Activated CD4-positive, CD25-positive, alpha-beta regulatory T cell treated with anti-CD3 and anti-CD28 coated beads, Interleukin-2, amount 50 U/mL, for 16 hours (primary cell): Measurements from ENCODE around the gene PLD2.
"Not testable (repeated sequence)": the region's sequence is repeated elsewhere in the genome, so short reads cannot be mapped to it uniquely, and the experiment has no call there.

ENCODE experiments used
- DNase-seq: peaks from one replicate; pipeline ENCODE4 v3.0.0-alpha.2; 2020; ENCODE audit warnings: low read depth, low spot score

PLD2 gene

DNA sequence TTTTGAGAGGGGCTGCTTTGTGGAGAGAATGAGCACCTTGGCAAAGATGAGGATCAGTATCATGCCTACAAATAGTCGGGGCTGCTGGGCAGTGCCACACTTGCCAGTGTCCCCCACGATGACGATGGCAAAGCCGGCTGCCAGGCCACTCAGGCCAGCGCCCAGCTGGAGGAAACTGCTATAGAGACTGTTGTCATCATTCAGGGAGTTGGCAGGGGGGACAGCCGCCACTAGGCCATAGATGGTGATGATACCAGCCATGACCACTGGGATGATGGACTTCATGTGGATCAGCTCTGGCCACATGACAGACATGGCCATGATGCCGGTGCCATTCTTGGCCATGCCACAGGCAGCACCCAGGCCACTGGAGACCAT, 50.0 kb downstream of the PLD2 start:
- no peak for DNase-seq

DNA sequence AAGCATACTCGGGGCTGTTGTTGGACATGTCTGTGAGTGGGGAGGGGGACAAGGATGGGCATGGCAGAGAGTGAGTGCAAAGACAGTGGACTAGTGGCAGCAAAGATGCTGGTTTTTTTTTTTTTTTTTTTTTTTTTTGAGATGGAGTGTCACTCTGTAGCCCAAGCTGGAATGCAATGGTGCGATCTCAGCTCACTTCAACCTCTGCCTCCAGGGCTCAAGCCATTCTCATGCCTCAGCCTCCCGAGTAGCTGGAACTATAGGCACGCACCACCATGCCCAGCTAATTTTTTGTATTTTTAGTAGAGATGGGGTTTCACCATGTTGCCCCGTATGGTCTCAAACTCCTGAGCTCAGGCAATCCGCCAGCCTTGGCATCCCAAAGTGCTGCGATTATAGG, 50.4 kb downstream of the PLD2 start:
- DNase-seq, result not testable (repeated sequence)

DNA sequence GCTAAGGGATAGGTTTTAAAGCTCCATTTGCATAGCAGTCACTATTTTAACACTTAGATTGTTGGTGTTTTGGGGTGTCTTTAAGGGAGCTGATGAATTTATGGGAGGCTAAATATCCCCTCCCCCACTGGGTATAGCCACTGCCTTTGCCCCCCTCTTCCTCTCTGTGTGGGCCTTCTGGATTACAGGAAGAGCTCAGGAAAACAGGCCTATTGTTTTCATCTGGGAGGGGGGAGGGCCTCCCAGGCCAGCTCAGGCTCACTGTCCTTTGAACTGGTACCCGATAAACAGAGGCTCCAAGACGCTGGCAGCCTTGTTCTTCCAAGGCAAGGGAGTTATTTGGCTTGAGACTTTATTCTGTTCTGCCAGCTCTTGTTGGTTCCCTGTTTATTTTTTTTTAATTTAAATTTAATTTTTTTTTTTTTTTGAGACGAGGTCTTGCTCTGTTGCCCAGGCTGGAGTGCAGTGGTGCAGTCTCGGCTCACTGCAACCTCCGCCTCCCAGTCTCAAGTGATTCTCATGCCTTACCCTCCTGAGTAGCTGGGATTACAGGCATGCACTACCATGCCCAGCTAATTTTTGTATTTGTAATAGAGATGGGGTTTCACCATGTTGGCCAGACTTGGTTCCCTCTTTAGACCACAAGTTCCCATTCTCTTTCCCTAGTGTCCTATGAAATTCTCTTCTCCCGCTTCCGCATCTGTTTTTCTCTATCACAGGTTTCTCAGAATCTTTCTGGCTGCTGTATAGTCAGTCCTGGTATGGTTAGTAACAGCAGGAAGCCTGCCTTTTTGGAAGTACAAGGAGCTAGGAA, 51.3 kb downstream of the PLD2 start:
- no peak for DNase-seq

DNA sequence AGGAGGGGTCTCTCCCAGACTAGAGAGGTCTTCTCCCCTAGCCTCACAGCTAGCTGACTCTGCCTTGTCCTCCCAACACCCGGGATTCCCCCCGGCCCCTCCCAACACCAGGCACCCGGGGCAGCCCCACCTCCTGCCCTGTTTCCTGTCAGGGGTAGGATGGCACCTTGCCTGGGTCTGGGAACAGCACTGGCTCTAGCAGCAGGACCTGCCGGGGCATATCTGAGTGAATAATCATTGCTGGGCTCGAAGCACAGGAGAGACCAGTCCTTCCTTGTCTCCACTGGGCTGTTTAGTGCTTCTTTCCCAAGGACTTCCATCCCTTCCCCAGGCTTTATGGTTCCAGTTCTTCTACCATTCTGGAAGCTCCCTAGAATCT, 51.9 kb downstream of the PLD2 start:
- DNase-seq, result no peak

DNA sequence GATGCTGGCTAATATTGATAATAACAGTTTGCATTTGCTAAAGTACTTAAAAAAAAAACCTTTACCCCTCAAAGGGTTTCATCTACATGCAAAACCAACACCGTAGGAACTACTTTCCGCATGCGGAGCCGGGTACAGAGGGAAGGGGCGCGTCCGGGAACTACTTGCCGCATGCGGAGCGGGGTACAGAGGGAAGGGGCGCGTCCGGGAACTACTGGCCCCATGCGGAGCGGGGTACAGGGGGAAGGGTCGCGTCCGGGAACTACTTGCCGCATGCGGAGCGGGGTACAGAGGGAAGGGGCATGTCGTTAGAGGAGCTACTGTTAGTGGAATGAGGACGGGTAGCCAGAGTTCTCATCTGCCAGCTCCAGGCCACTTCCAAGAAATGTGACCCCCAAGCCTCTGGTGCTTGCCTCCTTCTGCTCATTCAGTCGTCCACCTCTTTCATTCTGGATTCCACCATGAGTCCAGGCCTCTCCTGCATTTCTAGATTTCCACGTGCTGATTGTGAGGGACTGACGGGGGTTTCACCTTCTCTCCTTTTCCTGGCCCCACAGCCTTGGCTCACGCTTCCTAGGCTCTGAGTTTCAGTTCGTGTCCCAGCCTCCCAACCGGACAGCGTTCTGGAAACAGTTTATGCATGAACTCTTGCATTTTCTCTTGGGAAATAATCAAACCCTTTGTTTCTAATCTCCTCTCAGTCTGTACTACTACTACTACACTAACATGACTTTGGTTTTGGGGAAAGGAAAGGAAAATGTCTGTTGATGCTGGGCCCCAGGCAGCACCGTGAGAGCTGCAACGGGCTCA, 53.1 kb downstream of the PLD2 start:
- no peak for DNase-seq

DNA sequence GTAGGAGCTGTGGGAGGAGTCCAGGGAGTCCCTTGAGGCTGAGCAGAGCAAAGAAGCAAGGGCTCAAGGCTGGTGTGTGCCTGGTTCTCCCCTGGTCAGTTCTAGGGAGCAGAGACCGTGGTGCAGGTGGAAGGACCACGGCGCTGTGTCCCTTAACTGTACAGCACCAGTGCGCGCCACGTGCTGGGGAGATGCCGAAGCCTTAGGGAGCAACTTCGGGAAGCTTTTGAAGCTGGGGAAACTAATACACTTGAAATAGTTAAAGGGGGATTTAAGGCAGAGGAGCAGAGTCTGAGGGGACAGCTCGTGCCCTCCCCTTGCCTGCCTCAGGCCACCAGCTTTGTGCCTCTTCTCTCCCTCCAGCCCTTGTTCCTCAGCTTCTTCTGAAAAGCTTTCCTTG, 53.7 kb downstream of the PLD2 start:
- no peak for DNase-seq

DNA sequence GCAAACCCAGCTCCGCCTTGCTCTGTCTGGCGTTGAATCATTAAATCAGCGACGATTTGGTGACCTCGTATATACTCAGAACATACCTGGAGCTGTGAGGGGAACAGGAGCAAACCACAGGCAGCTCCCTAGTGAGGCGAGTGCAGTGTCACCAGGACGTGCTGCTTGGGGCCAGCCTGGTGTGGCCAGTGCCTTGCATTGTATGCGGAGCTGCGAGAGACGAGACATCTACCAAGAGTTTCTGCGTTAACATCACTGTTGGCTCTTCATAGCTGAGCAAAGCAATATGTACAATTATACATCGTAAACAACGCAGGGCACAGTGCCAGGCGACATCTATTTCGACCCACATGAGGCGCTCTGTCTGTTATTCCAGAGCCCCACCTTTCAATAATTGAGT, 54.1 kb downstream of the PLD2 start:
- DNase-seq, result no peak

DNA sequence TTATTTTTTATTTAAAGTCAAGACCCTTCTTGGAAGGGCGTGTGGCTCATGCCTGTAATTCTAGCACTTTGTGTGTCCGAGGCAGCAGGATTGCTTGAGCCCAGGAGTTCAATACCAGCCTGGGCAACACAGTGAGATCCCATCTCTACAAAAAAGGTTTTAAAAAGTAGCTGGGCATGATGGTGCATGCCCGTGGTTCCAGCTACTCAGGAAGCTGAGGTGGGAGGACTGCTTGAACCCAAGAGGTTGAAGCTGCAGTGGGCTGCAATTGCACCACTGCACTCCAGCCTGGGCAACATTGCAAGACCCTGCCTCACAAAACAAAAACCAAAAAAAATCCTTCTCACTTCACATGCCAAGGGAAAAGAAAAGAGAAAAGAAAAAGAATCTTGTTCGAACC, 55.8 kb downstream of the PLD2 start:
- DNase-seq, result no peak

DNA sequence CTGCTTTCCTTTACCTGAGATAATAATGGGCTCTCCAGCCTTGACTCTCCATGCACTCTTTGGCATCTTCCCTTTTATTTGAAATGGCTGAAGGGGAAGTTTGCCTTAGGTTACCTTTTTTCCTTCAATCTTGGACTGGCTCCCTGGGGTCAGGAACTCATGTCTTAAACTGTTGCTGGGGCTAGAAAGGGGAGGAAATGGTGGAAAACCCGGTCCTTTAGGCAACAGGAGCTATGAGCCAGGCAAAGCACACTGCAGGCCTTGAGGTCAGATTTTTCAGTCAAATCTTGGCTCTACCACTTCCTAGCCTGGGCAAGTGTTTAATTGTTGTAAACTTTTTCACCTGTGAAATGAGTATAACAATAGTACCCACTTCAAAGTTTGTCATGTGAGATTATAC, 56.4 kb downstream of the PLD2 start:
- DNase-seq, result no peak

DNA sequence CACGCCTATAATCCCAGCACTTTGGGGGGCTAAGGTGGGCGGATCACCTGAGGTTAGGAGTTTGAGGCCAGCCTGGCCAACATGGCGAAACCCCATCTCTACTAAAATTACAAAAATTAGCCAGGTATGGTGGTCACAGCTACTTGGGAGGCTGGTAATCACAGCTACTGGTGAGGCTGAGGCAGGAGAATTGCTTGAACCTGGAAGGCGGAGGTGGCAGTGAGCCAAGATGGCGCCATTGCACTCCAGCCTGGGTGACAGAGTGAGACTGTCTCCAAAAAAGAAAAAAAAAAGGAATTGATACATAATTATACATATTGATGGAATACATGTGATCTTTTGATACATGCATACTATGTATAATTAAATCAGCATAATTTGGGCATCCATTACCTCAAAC, 60.6 kb downstream of the PLD2 start:
- not testable (repeated sequence) for DNase-seq

DNA sequence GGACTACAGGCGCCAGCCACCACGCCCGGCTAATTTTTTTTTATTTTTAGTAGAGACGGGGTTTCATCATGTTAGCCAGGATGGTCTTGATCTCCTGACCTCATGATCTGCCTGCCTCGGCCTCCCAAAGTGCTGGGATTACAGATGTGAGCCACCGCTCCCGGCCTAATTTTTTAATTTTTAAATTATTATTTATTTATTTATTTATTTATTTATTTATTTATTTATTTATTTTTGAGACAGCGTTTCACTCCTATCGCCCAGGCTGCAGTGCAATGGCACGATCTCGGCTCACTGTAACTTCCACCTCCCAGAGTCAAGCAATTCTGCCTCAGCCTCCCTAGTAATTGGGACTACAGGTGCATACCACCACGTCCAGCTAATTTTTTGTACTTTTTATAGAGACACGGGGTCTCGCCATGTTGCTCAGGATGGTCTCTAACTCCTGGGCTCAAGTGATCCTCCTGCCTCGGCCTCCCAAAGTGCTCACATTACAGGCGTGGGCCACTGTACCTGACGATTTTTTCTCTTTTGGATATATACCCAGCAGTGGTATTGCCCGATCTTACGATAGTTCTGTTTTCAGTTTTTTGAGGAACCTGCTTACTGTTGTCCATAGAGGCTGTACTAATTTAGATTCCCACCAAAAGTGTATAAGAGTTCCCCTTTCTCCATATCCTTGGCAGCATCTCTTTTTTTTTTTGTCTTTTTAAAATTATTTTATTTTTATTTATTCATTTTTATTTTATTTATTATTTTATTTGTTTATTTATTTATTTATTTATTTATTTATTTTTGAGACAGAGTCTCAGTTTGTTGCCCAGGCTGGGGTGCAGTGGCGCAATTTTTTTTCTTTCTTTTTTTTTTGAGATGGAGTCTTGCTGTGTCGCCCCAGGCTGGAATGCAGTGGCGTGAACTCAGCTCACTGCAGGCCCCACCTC, 62.4 kb downstream of the PLD2 start:
- DNase-seq, result not testable (repeated sequence)

DNA sequence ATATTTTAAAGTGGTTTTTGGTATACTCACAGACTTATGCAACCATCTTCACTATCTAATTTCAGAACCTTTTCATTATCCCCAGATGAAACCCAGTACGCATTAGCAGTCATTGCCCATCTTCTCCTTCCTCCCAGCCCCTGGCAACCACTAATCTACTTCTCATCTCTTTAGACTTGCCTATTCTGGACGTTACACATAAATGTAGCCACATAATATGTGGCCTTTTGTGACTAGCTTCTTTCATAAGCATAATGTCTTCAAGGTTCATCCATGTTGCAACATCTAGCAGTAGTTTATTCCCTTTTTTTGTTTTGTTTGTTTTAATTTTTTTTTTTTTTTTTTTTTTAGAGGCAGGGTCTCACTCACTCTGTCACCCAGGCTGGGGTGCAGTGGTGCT, 63.9 kb downstream of the PLD2 start:
- DNase-seq, result no peak

DNA sequence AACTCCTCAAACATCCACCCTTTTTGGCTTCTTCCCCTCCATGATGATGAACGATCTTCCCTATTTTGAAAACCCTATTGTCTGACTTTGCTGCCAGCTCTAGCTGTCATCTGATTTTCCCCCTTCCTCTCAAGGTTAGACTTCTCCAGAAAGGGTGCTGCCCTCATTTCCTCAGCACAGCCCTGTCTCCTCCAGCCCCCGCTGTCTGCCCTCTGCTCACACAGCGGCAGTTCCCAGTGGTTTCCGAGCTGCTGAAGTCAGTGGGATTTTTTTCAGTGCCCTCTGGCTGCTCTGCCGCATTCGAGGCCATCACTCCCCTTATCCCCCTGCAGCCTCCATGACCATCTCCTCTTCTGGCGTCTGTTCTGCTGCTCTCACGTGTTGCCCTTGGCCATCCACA, 65.8 kb downstream of the PLD2 start:
- no peak for DNase-seq
